Transverse colon (tissue), 3 donors: ENCODE data around the gene FKBP10.
"Not testable (repeated sequence)": the region's sequence is repeated elsewhere in the genome, so short reads cannot be mapped to it uniquely, and the experiment has no call there.

ENCODE experiments used
- CTCF ChIP-seq, 5 experiments: fragments of 200-600 bp in 3 of 5; fragments of 450-650 bp in 2 of 5; sonication (generic) in 3 of 5; IDR thresholded peaks; 1 replicate in 2 of 5; 2 replicates in 3 of 5; pipeline ENCODE4 v1.5.1; 2016 to 2017; ENCODE audit warnings: antibody characterized with exemption in 5 of 5, inconsistent platforms in 3 of 5, mild to moderate bottlenecking in 2 of 5, moderate library complexity in 1 of 5
- POLR2A ChIP-seq: fragments of 450-650 bp; IDR thresholded peaks from one replicate; pipeline ENCODE4 v1.6.1; 2016; ENCODE audit warnings: antibody characterized with exemption, mild to moderate bottlenecking, moderate library complexity

DNA sequence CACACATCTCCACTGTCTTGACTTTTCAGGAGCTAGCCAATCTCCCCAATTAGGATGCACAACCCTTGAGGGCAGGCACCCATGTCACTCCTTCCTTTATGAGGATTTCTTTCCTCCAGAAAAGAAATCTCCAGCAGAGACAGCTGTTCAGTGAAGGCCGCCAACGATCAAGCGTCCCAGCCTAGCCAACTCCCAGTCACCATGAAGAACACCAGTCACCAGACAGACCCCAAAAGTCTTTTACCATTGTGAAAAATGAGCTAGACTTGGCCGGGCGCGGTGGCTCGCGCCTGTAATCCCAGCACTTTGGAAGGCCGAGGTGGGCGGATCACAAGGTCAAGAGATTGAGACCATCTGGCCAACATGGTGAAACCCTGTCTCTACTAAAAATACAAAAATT is 17.2 kb downstream of the FKBP10 start:
- not testable (repeated sequence) for TF ChIP-seq CTCF (IDR thresholded peaks at IDR 0.05); POLR2A
